HEK293 (cell line): ENCODE measurements around the gene HOXD11.

Experiments used
- PBX3 ChIP-seq: sonication (generic); formaldehyde crosslinking; IDR thresholded peaks from 2 replicates; pipeline ENCODE4 v1.8.1; 2022; ENCODE audit warnings: mild to moderate bottlenecking, moderate library complexity, missing genetic modification reagents
- PRDM1 ChIP-seq: fragments of 450-650 bp; formaldehyde crosslinking; IDR thresholded peaks from 2 replicates; pipeline ENCODE4; 2016; ENCODE audit warnings: missing biosample characterization, missing genetic modification characterization
- PRDM10 ChIP-seq: fragments of 450-650 bp; formaldehyde crosslinking; IDR thresholded peaks from 2 replicates; pipeline ENCODE4 v1.5.1; 2016; ENCODE audit warnings: missing biosample characterization, missing genetic modification characterization
- REST ChIP-seq: fragments of 450-650 bp; formaldehyde crosslinking; IDR thresholded peaks from 2 replicates; pipeline ENCODE4 v1.5.1; 2016; ENCODE audit warnings: missing biosample characterization, missing genetic modification characterization
- SCRT1 ChIP-seq: fragments of 450-650 bp; formaldehyde crosslinking; IDR thresholded peaks from 2 replicates; pipeline ENCODE4 v1.5.1; 2016; ENCODE audit warnings: missing biosample characterization, missing genetic modification characterization, borderline replicate concordance
- SP2 ChIP-seq: fragments of 450-650 bp; formaldehyde crosslinking; IDR thresholded peaks from 2 replicates; pipeline ENCODE4 v1.5.1; 2016; ENCODE audit warnings: missing biosample characterization, missing genetic modification characterization
- SP3 ChIP-seq: fragments of 450-650 bp; formaldehyde crosslinking; IDR thresholded peaks from 2 replicates; pipeline ENCODE4 v1.5.1; 2016; ENCODE audit warnings: missing biosample characterization, missing genetic modification characterization
- YY1 ChIP-seq: fragments of 450-650 bp; formaldehyde crosslinking; IDR thresholded peaks from 2 replicates; pipeline ENCODE4 v1.5.1; 2018; ENCODE audit warnings: missing biosample characterization, missing genetic modification characterization
- ZBTB26 ChIP-seq: fragments of 450-650 bp; formaldehyde crosslinking; optimal IDR thresholded peaks from 2 replicates; pipeline ENCODE3; 2016; ENCODE audit warnings: missing biosample characterization, mild to moderate bottlenecking, missing genetic modification characterization
- ZNF16 ChIP-seq: fragments of 450-650 bp; formaldehyde crosslinking; IDR thresholded peaks from 2 replicates; pipeline ENCODE4 v1.5.1; 2016; ENCODE audit warnings: low read depth, missing biosample characterization, missing genetic modification characterization
- ZNF184 ChIP-seq: fragments of 450-650 bp; IDR thresholded peaks from 2 replicates; pipeline ENCODE4 v1.5.1; 2018; ENCODE audit warnings: missing biosample characterization, mild to moderate bottlenecking, missing genetic modification characterization
- ZNF19 ChIP-seq: fragments of 450-650 bp; formaldehyde crosslinking; IDR thresholded peaks from 2 replicates; pipeline ENCODE4; 2016; ENCODE audit warnings: missing biosample characterization, missing genetic modification characterization, low read depth
- ZNF248 ChIP-seq: fragments of 450-650 bp; formaldehyde crosslinking; IDR thresholded peaks from 2 replicates; pipeline ENCODE4 v1.5.1; 2017; ENCODE audit warnings: missing biosample characterization, missing genetic modification characterization
- ZNF37A ChIP-seq: fragments of 450-650 bp; IDR thresholded peaks from 2 replicates; pipeline ENCODE4 v1.5.1; 2018; ENCODE audit warnings: missing biosample characterization, missing genetic modification characterization
- ZNF510 ChIP-seq: fragments of 450-650 bp; formaldehyde crosslinking; IDR thresholded peaks from 2 replicates; pipeline ENCODE4 v1.5.1; 2018; ENCODE audit warnings: mild to moderate bottlenecking, missing genetic modification characterization, missing biosample characterization; ENCODE audit not compliant: insufficient replicate concordance
- ZNF548 ChIP-seq: fragments of 450-650 bp; formaldehyde crosslinking; IDR thresholded peaks from 2 replicates; pipeline ENCODE4 v1.5.1; 2016; ENCODE audit warnings: missing biosample characterization, missing genetic modification characterization
- ZNF560 ChIP-seq: fragments of 450-650 bp; formaldehyde crosslinking; IDR thresholded peaks from 2 replicates; pipeline ENCODE4 v1.5.1; 2017; ENCODE audit warnings: missing biosample characterization, missing genetic modification characterization, borderline replicate concordance
- ZNF585B ChIP-seq: fragments of 450-650 bp; formaldehyde crosslinking; IDR thresholded peaks from 2 replicates; pipeline ENCODE4 v1.5.1; 2016; ENCODE audit warnings: missing biosample characterization, missing genetic modification characterization
- ZNF621 ChIP-seq: fragments of 450-650 bp; formaldehyde crosslinking; IDR thresholded peaks from 2 replicates; pipeline ENCODE4 v1.5.1; 2017; ENCODE audit warnings: missing biosample characterization, missing genetic modification characterization
- ZNF660 ChIP-seq: fragments of 450-650 bp; IDR thresholded peaks from 2 replicates; pipeline ENCODE4 v1.5.1; 2018; ENCODE audit warnings: missing biosample characterization, mild to moderate bottlenecking, missing genetic modification characterization
- ZNF768 ChIP-seq: fragments of 450-650 bp; formaldehyde crosslinking; IDR thresholded peaks from 2 replicates; pipeline ENCODE4 v1.5.1; 2018; ENCODE audit warnings: missing biosample characterization, mild to moderate bottlenecking, missing genetic modification characterization
- ZNF777 ChIP-seq: fragments of 450-650 bp; formaldehyde crosslinking; IDR thresholded peaks from 2 replicates; pipeline ENCODE4 v1.5.1; 2017; ENCODE audit warnings: missing biosample characterization, missing genetic modification characterization, borderline replicate concordance
- ZNF792 ChIP-seq: fragments of 450-650 bp; formaldehyde crosslinking; IDR thresholded peaks from 2 replicates; pipeline ENCODE4 v1.5.1; 2016; ENCODE audit warnings: missing biosample characterization, missing genetic modification characterization
- TF ChIP-seq, protein P1 (sequence below): fragments of 450-650 bp; formaldehyde crosslinking; IDR thresholded peaks from 2 replicates; pipeline ENCODE4 v1.5.1; 2016; ENCODE audit warnings: missing biosample characterization, missing genetic modification characterization, low read depth
- TF ChIP-seq, protein P2 (sequence below): fragments of 450-650 bp; formaldehyde crosslinking; IDR thresholded peaks from 2 replicates; pipeline ENCODE4 v1.5.1; 2016; ENCODE audit warnings: missing biosample characterization, missing genetic modification characterization

Gene HOXD11

GRCh38 chr2:176130147-176130956, 23.3 kb downstream of the HOXD11 start (continued):
- TF ChIP-seq, protein P1, sequence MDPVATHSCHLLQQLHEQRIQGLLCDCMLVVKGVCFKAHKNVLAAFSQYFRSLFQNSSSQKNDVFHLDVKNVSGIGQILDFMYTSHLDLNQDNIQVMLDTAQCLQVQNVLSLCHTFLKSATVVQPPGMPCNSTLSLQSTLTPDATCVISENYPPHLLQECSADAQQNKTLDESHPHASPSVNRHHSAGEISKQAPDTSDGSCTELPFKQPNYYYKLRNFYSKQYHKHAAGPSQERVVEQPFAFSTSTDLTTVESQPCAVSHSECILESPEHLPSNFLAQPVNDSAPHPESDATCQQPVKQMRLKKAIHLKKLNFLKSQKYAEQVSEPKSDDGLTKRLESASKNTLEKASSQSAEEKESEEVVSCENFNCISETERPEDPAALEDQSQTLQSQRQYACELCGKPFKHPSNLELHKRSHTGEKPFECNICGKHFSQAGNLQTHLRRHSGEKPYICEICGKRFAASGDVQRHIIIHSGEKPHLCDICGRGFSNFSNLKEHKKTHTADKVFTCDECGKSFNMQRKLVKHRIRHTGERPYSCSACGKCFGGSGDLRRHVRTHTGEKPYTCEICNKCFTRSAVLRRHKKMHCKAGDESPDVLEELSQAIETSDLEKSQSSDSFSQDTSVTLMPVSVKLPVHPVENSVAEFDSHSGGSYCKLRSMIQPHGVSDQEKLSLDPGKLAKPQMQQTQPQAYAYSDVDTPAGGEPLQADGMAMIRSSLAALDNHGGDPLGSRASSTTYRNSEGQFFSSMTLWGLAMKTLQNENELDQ, result no peak
- no peak for TF ChIP-seq PRDM10 (tag by site-specific recombination)
- TF ChIP-seq SP3, result peak; percentile 37; the same call in 1 of the 2 replicates
- no peak for TF ChIP-seq ZNF37A (tag by site-specific recombination)
- no peak for TF ChIP-seq PBX3 (CRISPR knock-in tag)
- TF ChIP-seq ZBTB26 (tag by site-specific recombination), result peak; percentile 58
- no peak for TF ChIP-seq PRDM1 (tag by site-specific recombination)
- TF ChIP-seq SCRT1 (tag by site-specific recombination), result no peak
- no peak for TF ChIP-seq ZNF560 (tag by site-specific recombination)
- TF ChIP-seq ZNF621, result no peak
- peak; percentile 41 for TF ChIP-seq SP2 (tag by site-specific recombination)
- TF ChIP-seq ZNF548 (tag by site-specific recombination), result no peak
- TF ChIP-seq ZNF16, result no peak
- TF ChIP-seq ZNF660 (tag by site-specific recombination), result peak; percentile 53; the same call in 1 of the 2 replicates
- TF ChIP-seq, protein P2, sequence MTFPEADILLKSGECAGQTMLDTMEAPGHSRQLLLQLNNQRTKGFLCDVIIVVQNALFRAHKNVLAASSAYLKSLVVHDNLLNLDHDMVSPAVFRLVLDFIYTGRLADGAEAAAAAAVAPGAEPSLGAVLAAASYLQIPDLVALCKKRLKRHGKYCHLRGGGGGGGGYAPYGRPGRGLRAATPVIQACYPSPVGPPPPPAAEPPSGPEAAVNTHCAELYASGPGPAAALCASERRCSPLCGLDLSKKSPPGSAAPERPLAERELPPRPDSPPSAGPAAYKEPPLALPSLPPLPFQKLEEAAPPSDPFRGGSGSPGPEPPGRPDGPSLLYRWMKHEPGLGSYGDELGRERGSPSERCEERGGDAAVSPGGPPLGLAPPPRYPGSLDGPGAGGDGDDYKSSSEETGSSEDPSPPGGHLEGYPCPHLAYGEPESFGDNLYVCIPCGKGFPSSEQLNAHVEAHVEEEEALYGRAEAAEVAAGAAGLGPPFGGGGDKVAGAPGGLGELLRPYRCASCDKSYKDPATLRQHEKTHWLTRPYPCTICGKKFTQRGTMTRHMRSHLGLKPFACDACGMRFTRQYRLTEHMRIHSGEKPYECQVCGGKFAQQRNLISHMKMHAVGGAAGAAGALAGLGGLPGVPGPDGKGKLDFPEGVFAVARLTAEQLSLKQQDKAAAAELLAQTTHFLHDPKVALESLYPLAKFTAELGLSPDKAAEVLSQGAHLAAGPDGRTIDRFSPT (tag by site-specific recombination), result 0 out of 2 replicates have a peak, but pooled peaks have one; percentile 59
- no peak for TF ChIP-seq ZNF777 (tag by site-specific recombination)
- no peak for TF ChIP-seq ZNF768
- TF ChIP-seq ZNF792 (tag by site-specific recombination), result no peak
- TF ChIP-seq REST (tag by site-specific recombination), result no peak
- TF ChIP-seq ZNF510, result no peak
- TF ChIP-seq ZNF248 (tag by site-specific recombination), result no peak
- TF ChIP-seq ZNF585B, result no peak
- no peak for TF ChIP-seq ZNF19 (tag by site-specific recombination)
- no peak for TF ChIP-seq ZNF184 (tag by site-specific recombination)
- 0 out of 2 replicates have a peak, but pooled peaks have one; percentile 17 for TF ChIP-seq YY1 (tag by site-specific recombination)
